OCI-LY1 (cell line): ENCODE results near the gene CNPPD1.
A peak's percentile ranks its signal among the peaks of the same experiment; 100 is the strongest.

Experiments used
- H2AFZ ChIP-seq: fragments of 200-600 bp; sonication (generic), shearing (Covaris generic); 2 replicates; pipeline ENCODE4 v1.6.0; 2014; ENCODE audit warnings: antibody characterized with exemption, mild to moderate bottlenecking, low read length
- H3F3A ChIP-seq: fragments of 200-600 bp; sonication (generic), shearing (Covaris generic); 2 replicates; pipeline ENCODE4 v1.6.0; 2014; ENCODE audit warnings: mild to moderate bottlenecking, antibody characterized with exemption, low read length, moderate library complexity; ENCODE audit not compliant: insufficient read depth
- H3K27ac ChIP-seq: fragments of 200-600 bp; sonication (generic); 2 replicates; pipeline ENCODE4 v1.5.1; 2014; ENCODE audit warnings: low read length, mixed run types, mild to moderate bottlenecking, low read depth; ENCODE audit not compliant: poor library complexity, severe bottlenecking
- H3K27me3 ChIP-seq: fragments of 200-600 bp; sonication (generic); 2 replicates; pipeline ENCODE4 v1.6.0; 2014; ENCODE audit warnings: antibody characterized with exemption, mild to moderate bottlenecking, low read length, moderate library complexity; ENCODE audit not compliant: insufficient read depth
- H3K36me3 ChIP-seq: fragments of 200-600 bp; sonication (generic); 2 replicates; pipeline ENCODE4 v1.6.1; 2014; ENCODE audit warnings: mild to moderate bottlenecking, antibody characterized with exemption, low read length, moderate library complexity, mixed read lengths; ENCODE audit not compliant: insufficient read depth
- H3K4me1 ChIP-seq: fragments of 200-600 bp; sonication (generic); 2 replicates; pipeline ENCODE4 v1.5.1; 2014; ENCODE audit warnings: mild to moderate bottlenecking, low read length, moderate library complexity; ENCODE audit not compliant: insufficient read depth, severe bottlenecking
- H3K4me2 ChIP-seq: fragments of 200-600 bp; sonication (generic), shearing (Covaris generic); 2 replicates; pipeline ENCODE4 v1.6.1; 2014; ENCODE audit warnings: low read length
- H3K4me3 ChIP-seq: fragments of 200-600 bp; sonication (generic); 2 replicates; pipeline ENCODE4 v1.5.1; 2014; ENCODE audit warnings: low read length, low read depth, mild to moderate bottlenecking, mixed read lengths; ENCODE audit not compliant: poor library complexity, severe bottlenecking
- H3K79me2 ChIP-seq: fragments of 200-600 bp; shearing (Covaris generic); 2 replicates; pipeline ENCODE4 v1.6.1; 2016; ENCODE audit warnings: mixed run types, low read length, mixed read lengths; ENCODE audit not compliant: insufficient read depth
- H3K9ac ChIP-seq: fragments of 200-600 bp; sonication (generic), shearing (Covaris generic); 2 replicates; pipeline ENCODE4 v1.6.1; 2014; ENCODE audit warnings: mild to moderate bottlenecking, low read length, mixed read lengths
- H3K9me2 ChIP-seq: fragments of 200-600 bp; sonication (generic), shearing (Covaris generic); 2 replicates; pipeline ENCODE4 v1.6.1; 2014; ENCODE audit warnings: low read depth, mild to moderate bottlenecking, low read length, mixed read lengths
- H3K9me3 ChIP-seq: fragments of 200-600 bp; shearing (Covaris generic); 2 replicates; pipeline ENCODE4 v1.6.1; 2014; ENCODE audit warnings: low read length, mixed read lengths
- H4K20me1 ChIP-seq: fragments of 200-600 bp; sonication (generic), shearing (Covaris generic); 2 replicates; pipeline ENCODE4 v1.6.0; 2016; ENCODE audit warnings: mild to moderate bottlenecking, low read length; ENCODE audit not compliant: insufficient read depth
- EZH2 ChIP-seq: fragments of 200-600 bp; sonication (generic), shearing (Covaris generic); IDR thresholded peaks from 2 replicates; pipeline ENCODE4 v1.8.0; 2017; ENCODE audit warnings: borderline replicate concordance, mixed run types, mild to moderate bottlenecking, antibody characterized with exemption, low read length, moderate library complexity, mixed read lengths
- TF ChIP-seq, protein P1 (sequence below): fragments of 200-600 bp; sonication (generic), shearing (Covaris generic); IDR thresholded peaks from 2 replicates; pipeline ENCODE4 v1.5.1; 2017; ENCODE audit warnings: mild to moderate bottlenecking, antibody characterized with exemption, low read length, moderate library complexity, mixed read lengths

The CNPPD1 gene

DNA sequence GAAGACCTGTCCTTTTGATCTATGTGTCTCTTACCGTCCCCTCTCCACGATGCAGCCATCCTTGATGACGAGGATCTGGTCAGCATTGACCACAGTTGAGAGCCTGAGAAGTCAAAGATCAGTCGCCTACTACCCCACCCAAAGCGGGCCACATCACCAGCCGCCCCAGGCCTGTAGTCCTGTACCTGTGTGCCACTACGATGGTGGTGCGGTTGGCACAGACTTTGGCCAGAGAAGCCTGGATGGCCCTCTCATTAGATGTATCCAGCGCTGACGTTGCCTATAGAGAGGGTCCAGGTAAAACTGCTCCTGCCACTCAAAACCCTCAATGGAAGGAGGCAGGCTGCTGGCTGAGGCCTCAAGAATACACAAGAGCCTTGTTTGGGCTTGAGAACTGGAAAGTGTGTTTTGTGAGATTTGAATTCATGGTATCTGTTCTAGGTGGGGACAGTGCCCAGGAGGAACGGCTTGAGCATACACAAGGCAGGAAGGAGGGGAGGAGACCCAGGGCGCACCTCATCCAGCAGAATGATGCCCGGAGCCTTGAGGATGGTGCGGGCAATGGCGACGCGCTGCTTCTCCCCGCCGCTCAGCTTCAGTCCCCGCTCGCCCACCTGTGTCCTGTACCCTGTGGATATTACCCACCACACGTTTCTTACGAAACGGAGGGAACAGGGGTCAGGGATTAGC, 33.6 kb upstream of the CNPPD1 start:
- H2AFZ ChIP-seq = no peak overlapping the region
- H3K4me2 ChIP-seq = no peak overlapping the region
- H3K4me1 ChIP-seq = peaks cover 21% of the 10 kb centered on the region
- TF ChIP-seq, protein P1, sequence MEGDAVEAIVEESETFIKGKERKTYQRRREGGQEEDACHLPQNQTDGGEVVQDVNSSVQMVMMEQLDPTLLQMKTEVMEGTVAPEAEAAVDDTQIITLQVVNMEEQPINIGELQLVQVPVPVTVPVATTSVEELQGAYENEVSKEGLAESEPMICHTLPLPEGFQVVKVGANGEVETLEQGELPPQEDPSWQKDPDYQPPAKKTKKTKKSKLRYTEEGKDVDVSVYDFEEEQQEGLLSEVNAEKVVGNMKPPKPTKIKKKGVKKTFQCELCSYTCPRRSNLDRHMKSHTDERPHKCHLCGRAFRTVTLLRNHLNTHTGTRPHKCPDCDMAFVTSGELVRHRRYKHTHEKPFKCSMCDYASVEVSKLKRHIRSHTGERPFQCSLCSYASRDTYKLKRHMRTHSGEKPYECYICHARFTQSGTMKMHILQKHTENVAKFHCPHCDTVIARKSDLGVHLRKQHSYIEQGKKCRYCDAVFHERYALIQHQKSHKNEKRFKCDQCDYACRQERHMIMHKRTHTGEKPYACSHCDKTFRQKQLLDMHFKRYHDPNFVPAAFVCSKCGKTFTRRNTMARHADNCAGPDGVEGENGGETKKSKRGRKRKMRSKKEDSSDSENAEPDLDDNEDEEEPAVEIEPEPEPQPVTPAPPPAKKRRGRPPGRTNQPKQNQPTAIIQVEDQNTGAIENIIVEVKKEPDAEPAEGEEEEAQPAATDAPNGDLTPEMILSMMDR = no peak
- no peak for TF ChIP-seq EZH2
- no peaks in the 10 kb centered on the region for H3K79me2 ChIP-seq
- no peak overlapping the region for H3K9ac ChIP-seq
- H3K4me3 ChIP-seq = no peak overlapping the region
- no peaks in the 10 kb centered on the region for H3K9me2 ChIP-seq
- H3F3A ChIP-seq = 0 out of 2 replicates have a peak, but pooled peaks cover 3% of the 10 kb centered on the region
- H4K20me1 ChIP-seq = no peaks in the 10 kb centered on the region
- peaks cover 73% of the 10 kb centered on the region for H3K36me3 ChIP-seq
- no peaks in the 10 kb centered on the region for H3K27me3 ChIP-seq
- H3K9me3 ChIP-seq = no peaks in the 10 kb centered on the region
- H3K27ac ChIP-seq = no peak overlapping the region

DNA sequence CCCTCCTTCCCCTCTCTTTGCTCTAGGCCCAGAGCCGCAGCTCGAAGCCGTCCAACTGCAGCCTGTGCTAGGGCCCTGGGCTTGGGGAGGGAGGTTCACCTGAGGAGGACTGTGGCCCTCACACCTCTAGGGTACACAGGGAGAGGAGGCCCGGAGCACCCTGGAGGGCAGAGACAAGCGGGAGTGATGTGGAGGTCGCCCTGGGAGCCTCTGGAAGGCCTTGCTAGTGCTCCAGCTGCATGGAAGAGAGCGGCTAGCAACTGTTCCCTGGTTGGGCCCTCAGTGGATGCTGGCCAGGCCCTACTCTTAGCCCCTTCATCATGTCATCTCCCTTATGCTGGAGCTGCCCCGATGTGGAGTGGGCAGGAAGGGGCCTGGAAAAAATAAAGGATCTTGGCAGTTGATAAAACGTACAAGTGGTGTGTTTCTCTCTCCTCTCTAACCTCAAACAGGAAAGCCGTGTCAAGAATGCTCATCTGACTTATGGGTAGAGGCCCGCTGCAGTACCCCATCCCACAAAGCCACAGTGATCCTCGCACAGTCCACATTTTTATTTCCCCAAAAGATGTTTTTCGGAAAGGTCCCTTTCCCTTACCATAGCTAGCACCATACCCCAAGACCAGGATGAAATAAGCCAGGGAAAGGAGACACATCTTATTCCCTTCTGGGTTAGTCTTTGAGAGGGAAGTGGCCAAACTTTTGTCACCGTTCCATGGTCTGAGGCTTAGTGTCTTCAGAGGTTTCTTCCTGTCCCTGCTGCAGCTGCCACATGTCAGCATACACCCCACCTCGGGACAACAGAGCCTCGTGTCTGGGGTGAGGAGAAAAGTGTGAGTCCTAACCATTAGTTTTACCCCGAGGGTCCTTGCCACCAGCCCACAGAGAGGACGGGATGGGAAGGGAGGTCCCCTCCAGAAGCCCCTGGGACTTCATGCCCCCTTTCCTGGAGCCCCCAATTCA, 32.8 kb upstream of the CNPPD1 start:
- Histone ChIP-seq H3K27ac (no peak overlapping the region), H2AFZ (no peak overlapping the region), H3K9me3 (peaks cover 6% of the 10 kb centered on the region; the same call in 1 of the 2 replicates), H3K4me3 (no peak overlapping the region), H3K4me1 (peaks cover 21% of the 10 kb centered on the region), H3K36me3 (peaks cover 65% of the 10 kb centered on the region), H3K27me3 (no peaks in the 10 kb centered on the region), H3F3A (0 out of 2 replicates have a peak, but pooled peaks cover 3% of the 10 kb centered on the region), H4K20me1 (no peaks in the 10 kb centered on the region), H3K9ac (no peak overlapping the region; the same call in 1 of the 2 replicates), H3K79me2 (no peaks in the 10 kb centered on the region), H3K9me2 (no peaks in the 10 kb centered on the region), H3K4me2 (no peak overlapping the region)
- no peak for TF ChIP-seq EZH2
- TF ChIP-seq, protein P1 = no peak

DNA sequence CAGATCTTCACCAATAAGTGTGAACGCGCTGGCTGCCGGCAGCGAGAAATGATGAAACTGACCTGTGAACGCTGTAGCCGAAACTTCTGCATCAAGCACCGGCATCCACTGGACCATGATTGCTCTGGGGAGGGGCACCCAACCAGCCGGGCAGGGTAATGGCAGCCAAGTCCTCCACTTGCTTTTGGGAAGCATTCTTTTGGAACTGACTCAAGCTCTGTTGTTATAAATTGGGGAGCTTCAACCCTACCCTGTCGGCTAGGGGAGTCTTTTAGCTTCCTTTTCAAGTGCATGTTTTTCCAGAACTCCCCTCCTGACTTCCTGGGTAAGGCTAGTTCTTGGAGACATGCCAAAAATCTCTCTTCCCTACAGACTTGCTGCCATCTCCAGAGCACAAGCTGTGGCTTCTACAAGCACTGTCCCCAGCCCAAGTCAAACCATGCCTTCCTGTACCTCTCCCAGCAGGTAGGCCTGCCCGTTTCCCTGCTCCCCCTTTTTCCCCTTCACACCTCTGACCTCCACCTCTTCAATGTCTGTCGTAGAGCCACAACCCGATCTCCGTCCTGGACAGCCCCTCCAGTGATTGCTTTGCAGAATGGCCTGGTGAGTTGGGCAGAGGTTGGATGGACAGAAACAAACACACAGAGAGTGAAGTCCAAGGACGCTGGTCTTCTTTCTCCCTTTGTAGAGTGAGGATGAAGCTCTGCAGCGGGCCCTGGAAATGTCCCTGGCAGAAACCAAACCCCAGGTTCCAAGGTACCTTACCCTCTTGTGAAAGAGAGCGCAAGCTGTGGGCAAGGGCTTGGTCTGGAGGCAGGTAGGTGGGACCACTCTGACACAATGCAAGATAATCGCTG, 31.4 kb upstream of the CNPPD1 start:
- peaks cover 21% of the 10 kb centered on the region for H3K4me1 ChIP-seq
- H3K4me3 ChIP-seq = peak overlapping the region; percentile 70
- H3K27ac ChIP-seq = peak overlapping the region; percentile 55
- H3K79me2 ChIP-seq = no peaks in the 10 kb centered on the region
- H2AFZ ChIP-seq = no peak overlapping the region
- peaks cover 51% of the 10 kb centered on the region for H3K36me3 ChIP-seq
- 0 out of 2 replicates have a peak, but pooled peaks cover 3% of the 10 kb centered on the region for H3F3A ChIP-seq
- peak overlapping the region; percentile 86 for H3K4me2 ChIP-seq
- TF ChIP-seq, protein P1 = no peak
- no peak for TF ChIP-seq EZH2
- peaks cover 6% of the 10 kb centered on the region; the same call in 1 of the 2 replicates for H3K9me3 ChIP-seq
- no peaks in the 10 kb centered on the region for H4K20me1 ChIP-seq
- peak overlapping the region; percentile 82 for H3K9ac ChIP-seq
- H3K9me2 ChIP-seq = no peaks in the 10 kb centered on the region
- H3K27me3 ChIP-seq = no peaks in the 10 kb centered on the region
